GM12872 (cell line): Measurements from ENCODE around the gene MRTFB.

Experiments
- CTCF ChIP-seq: IDR thresholded peaks from 3 replicates; pipeline ENCODE4 v1.5.1; 2011; ENCODE audit warnings: low read depth, mild to moderate bottlenecking, low read length, moderate library complexity; ENCODE audit not compliant: insufficient read depth

Gene MRTFB

DNA sequence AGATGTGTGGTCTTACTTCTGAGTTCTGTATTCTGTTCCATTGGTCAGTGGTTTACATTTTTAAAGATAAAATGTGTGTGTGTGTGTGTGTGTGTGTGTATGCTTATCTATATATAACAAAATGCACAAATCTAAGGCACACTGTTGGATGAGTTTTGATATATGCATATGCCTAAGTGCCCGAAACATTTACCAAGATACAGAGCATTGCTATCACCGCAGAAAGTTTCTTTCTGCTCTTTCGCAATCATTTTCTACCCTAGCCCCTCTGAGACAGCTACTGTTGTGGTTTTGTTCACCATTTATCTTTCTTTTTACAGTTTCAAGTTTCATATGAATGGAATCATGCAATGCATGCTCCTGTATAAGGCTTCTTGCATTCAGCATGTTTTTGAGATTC lies 97.0 kb downstream of the MRTFB start:
- TF ChIP-seq CTCF: no peak

GRCh38 chr16:14172200-14172809 lies 101.2 kb downstream of the MRTFB start:
- TF ChIP-seq CTCF: no peak

GRCh38 chr16:14175086-14175485 lies 104.0 kb downstream of the MRTFB start:
- TF ChIP-seq CTCF: no peak

GRCh38 chr16:14177704-14178103 lies 106.6 kb downstream of the MRTFB start:
- TF ChIP-seq CTCF: no peak

DNA sequence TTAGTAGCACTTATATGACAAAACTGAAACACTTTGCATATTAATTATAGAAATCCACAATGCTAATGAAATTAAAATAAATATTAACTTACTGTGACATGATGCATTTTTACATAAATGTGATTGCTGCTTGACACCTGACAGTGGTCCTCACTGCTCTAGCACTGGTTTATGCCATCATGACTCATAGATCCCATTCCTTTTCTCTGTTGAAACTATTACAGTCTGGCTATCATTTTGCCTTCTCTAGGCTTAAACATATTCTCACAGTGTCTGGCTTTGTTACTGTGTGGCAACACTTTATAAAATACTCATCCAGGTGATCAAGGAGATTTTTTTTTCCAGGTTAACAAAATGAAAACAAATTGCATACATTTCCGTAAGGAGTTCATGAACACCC lies 108.0 kb downstream of the MRTFB start:
- no peak for TF ChIP-seq CTCF

DNA sequence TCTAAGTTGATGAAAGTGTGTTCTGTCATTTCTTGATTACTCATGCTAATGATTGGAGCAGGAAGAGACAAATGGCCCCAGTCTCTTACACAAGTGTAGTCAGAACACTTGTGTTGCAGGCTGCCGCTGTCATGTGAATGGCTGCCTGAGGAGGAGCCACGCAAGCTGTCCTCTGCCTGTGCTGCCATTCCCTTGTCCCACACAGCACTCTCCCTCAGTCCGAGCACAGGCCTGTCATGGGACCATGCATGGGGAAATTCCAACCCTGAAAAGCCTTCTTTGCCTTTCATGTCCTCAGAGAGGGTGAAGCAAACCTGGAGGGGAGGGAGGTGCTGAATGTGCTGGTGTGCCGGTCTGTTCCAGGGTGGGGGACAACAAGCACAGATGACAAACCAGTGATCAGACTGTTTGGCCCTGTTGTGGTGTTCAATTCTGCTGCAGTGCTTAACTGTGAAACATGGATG lies 109.4 kb downstream of the MRTFB start:
- TF ChIP-seq CTCF: no peak

DNA sequence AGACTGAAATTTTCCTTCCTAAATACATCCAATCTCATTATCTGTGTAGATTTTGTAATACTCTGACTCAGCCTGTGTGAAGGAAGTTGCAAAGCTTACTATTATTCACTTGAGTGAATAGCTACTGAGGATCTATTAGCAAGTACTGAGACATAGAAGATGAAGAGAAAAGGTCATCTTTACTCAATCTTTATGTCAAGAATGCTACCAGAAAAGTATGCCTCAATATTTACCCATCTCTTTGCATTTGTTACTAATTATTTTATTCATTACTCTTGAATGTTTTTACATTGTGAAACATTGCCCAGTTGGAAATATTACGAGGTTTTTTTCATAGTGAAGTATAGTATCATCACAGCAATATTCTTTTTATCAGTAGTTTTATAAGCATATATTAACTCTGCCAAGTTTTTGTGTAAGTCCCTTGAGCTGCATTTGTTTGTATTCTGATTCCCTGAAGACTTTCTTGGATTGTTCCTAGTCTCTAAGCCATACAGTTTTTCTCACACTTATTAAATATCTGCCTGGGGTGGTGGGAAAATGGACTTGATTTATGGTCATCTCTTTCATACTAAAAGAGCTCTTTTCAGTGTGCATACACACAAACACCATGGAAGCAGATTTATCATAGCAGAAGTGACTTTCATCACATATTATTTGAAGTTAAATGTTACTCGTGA lies 110.4 kb downstream of the MRTFB start:
- no peak for TF ChIP-seq CTCF
